HepG2 (cell line): ENCODE data around the gene MARCHF9. TPM values are rescaled to one million over a fixed set of nuclear protein-coding genes. Genes with fewer than 3 reads are reported as not detected.
A peak's percentile ranks its signal among the peaks of the same experiment; 100 is the strongest.

ENCODE experiments used
- ARHGAP35 ChIP-seq: sonication (generic); formaldehyde crosslinking; IDR thresholded peaks from 2 replicates; pipeline ENCODE4 v1.9.0; 2022; ENCODE audit warnings: mild to moderate bottlenecking, inconsistent platforms, moderate library complexity, missing genetic modification reagents, borderline replicate concordance
- BRCA1 ChIP-seq: sonication (generic); formaldehyde crosslinking; IDR thresholded peaks from 2 replicates; pipeline ENCODE4 v1.4.0; 2020; ENCODE audit warnings: missing genetic modification reagents
- CENPT ChIP-seq: sonication (generic); formaldehyde crosslinking; IDR thresholded peaks from 2 replicates; pipeline ENCODE4 v1.8.0; 2022; ENCODE audit warnings: low read depth, mild to moderate bottlenecking, moderate library complexity, missing genetic modification reagents
- KMT2B ChIP-seq: IDR thresholded peaks from 2 replicates; pipeline ENCODE4 v1.6.1; 2016; ENCODE audit warnings: missing genetic modification reagents, missing compliant biosample characterization
- MEIS1 ChIP-seq: sonication (generic); formaldehyde crosslinking; IDR thresholded peaks from 2 replicates; pipeline ENCODE4 v1.9.0; 2021; ENCODE audit warnings: mild to moderate bottlenecking, missing genetic modification reagents, moderate library complexity, borderline replicate concordance
- NCOR1 ChIP-seq: fragments of 200-600 bp; sonication (generic); IDR thresholded peaks from 2 replicates; pipeline ENCODE4 v1.7.0; 2017; ENCODE audit warnings: antibody characterized with exemption, low read length, borderline replicate concordance
- POGZ ChIP-seq: sonication (generic); formaldehyde crosslinking; IDR thresholded peaks from 2 replicates; pipeline ENCODE4 v1.4.0; 2020; ENCODE audit warnings: mild to moderate bottlenecking, missing genetic modification reagents
- TSC22D2 ChIP-seq: sonication (generic); formaldehyde crosslinking; IDR thresholded peaks from 2 replicates; pipeline ENCODE4 v1.5.1; 2020; ENCODE audit warnings: missing genetic modification reagents, mild to moderate bottlenecking, borderline replicate concordance
- ZNF274 ChIP-seq: sonication (generic); formaldehyde crosslinking; IDR thresholded peaks from 2 replicates; pipeline ENCODE4 v1.5.1; 2020; ENCODE audit warnings: mild to moderate bottlenecking, missing genetic modification reagents
- ZNF296 ChIP-seq: sonication (generic); formaldehyde crosslinking; conservative IDR thresholded peaks from 2 replicates; pipeline ENCODE4 v1.5.0; 2020; ENCODE audit warnings: mild to moderate bottlenecking, missing genetic modification reagents
- ZNF329 ChIP-seq: sonication (generic); formaldehyde crosslinking; IDR thresholded peaks from 2 replicates; pipeline ENCODE4 v1.9.0; 2021; ENCODE audit warnings: low read depth, mild to moderate bottlenecking, missing genetic modification reagents
- ZNF773 ChIP-seq: sonication (generic); formaldehyde crosslinking; IDR thresholded peaks from 2 replicates; pipeline ENCODE4 v1.4.0; 2020; ENCODE audit warnings: missing genetic modification reagents, borderline replicate concordance
- ZSCAN29 ChIP-seq: sonication (generic); formaldehyde crosslinking; conservative IDR thresholded peaks from 2 replicates; pipeline ENCODE4 v1.4.0; 2020; ENCODE audit warnings: mild to moderate bottlenecking, missing genetic modification reagents
- polyA plus RNA-seq, 8 experiments: library from polyadenylated mRNA; depleted of rRNA in 3 of 8; stranded (reverse) in 7 of 8; unstranded in 1 of 8; fragments of >200 nt; fragmentation: Illumina TruSeq in 4 of 8; extraction: Trizol in 4 of 8; gene quantifications; 2 replicates each; pipeline versions ENCODE4 v1.2.1 to v1.2.3, GENCODE V29; 2011 to 2016; ENCODE audit warnings: low read depth in 4 of 8, missing spikeins in 1 of 8, mixed read lengths in 1 of 8; ENCODE audit not compliant: insufficient read depth in 1 of 8
- total RNA-seq, 5 experiments: library from RNA; depleted of rRNA; stranded (reverse); fragments of >200 nt; fragmentation: Illumina TruSeq; extraction: Trizol; gene quantifications; 2 replicates each; pipeline ENCODE4 v1.2.3, GENCODE V29; 2016; ENCODE audit warnings: low read depth in 1 of 5
- TF ChIP-seq, protein P1 (sequence below): sonication (generic); formaldehyde crosslinking; conservative IDR thresholded peaks from 2 replicates; pipeline ENCODE4 v1.4.0; 2020; ENCODE audit warnings: mild to moderate bottlenecking, missing genetic modification reagents, moderate library complexity
- TF ChIP-seq, protein P2 (sequence below): IDR thresholded peaks from 2 replicates; pipeline ENCODE4 v1.6.1; 2016; ENCODE audit warnings: low read depth
- TF ChIP-seq, protein P3 (sequence below): IDR thresholded peaks from 2 replicates; pipeline ENCODE4 v1.6.1; 2016; ENCODE audit warnings: missing genetic modification reagents, missing compliant biosample characterization
- TF ChIP-seq, protein P4 (sequence below): sonication (generic); formaldehyde crosslinking; IDR thresholded peaks from 2 replicates; pipeline ENCODE4 v1.5.0; 2020; ENCODE audit warnings: mild to moderate bottlenecking, missing genetic modification reagents, moderate library complexity
- TF ChIP-seq, protein P5 (sequence below): sonication (generic); formaldehyde crosslinking; IDR thresholded peaks from 2 replicates; pipeline ENCODE4 v1.4.0; 2020; ENCODE audit warnings: missing genetic modification reagents

Gene MARCHF9
- total and polyA plus RNA-seq, 2 of the 13 experiments (the other 11 are each of a cell fraction or from before 2014, with no cell fraction given): 5.7 to 9.6 TPM

DNA sequence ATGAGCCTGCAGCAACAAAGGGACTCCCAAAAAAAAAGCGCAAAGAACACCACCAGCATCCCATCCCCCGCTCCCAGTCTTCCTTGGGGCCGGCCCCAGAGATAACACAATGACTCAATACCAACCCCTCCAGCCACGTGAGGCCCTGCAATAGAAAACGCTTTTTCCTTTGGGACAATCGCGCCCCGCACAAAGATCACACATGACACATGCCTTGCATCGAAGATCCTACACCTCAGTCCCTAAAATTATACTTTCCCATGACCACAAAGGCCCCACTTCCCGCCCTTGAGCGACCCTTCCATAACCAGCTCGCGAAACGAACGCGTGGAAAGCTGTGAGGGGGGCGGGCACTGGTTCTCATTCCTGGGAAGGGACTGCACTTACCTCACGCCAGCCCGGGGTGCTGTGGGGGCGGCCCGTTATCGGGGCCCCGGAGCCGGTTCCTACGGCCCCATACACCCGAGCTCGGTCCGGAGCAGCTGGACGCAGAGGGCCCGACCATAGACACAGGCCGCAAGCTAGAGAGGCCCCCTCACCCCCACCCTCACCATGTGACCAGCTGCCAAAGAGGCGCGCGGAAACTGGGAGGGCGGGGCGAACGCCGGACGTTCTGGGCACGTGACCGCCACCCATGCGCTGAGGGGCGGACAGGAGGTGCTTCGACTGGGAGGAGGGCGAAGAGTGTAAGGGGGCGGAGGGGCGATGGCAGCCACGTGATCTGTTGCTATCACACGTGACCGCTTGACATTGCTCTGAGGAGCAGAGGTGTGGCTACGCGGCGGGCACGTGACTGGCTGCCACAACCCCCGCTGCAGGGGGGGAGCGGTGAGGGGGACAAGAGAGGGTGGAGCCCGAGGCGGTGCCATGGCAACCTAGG lies 2.9 kb upstream of the MARCHF9 start, which contains the start of gene CDK4 (continued):
- TF ChIP-seq, protein P1, sequence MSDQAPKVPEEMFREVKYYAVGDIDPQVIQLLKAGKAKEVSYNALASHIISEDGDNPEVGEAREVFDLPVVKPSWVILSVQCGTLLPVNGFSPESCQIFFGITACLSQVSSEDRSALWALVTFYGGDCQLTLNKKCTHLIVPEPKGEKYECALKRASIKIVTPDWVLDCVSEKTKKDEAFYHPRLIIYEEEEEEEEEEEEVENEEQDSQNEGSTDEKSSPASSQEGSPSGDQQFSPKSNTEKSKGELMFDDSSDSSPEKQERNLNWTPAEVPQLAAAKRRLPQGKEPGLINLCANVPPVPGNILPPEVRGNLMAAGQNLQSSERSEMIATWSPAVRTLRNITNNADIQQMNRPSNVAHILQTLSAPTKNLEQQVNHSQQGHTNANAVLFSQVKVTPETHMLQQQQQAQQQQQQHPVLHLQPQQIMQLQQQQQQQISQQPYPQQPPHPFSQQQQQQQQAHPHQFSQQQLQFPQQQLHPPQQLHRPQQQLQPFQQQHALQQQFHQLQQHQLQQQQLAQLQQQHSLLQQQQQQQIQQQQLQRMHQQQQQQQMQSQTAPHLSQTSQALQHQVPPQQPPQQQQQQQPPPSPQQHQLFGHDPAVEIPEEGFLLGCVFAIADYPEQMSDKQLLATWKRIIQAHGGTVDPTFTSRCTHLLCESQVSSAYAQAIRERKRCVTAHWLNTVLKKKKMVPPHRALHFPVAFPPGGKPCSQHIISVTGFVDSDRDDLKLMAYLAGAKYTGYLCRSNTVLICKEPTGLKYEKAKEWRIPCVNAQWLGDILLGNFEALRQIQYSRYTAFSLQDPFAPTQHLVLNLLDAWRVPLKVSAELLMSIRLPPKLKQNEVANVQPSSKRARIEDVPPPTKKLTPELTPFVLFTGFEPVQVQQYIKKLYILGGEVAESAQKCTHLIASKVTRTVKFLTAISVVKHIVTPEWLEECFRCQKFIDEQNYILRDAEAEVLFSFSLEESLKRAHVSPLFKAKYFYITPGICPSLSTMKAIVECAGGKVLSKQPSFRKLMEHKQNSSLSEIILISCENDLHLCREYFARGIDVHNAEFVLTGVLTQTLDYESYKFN (CRISPR knock-in tag): peak; percentile 87
- TF ChIP-seq, protein P2, sequence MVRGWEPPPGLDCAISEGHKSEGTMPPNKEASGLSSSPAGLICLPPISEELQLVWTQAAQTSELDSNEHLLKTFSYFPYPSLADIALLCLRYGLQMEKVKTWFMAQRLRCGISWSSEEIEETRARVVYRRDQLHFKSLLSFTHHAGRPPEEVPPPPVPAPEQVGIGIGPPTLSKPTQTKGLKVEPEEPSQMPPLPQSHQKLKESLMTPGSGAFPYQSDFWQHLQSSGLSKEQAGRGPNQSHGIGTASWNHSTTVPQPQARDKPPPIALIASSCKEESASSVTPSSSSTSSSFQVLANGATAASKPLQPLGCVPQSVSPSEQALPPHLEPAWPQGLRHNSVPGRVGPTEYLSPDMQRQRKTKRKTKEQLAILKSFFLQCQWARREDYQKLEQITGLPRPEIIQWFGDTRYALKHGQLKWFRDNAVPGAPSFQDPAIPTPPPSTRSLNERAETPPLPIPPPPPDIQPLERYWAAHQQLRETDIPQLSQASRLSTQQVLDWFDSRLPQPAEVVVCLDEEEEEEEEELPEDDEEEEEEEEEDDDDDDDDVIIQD (CRISPR knock-in tag): no peak
- TF ChIP-seq, protein P3, sequence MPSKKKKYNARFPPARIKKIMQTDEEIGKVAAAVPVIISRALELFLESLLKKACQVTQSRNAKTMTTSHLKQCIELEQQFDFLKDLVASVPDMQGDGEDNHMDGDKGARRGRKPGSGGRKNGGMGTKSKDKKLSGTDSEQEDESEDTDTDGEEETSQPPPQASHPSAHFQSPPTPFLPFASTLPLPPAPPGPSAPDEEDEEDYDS: peak; percentile 87
- peak; percentile 74; the same call in 1 of the 2 replicates for TF ChIP-seq MEIS1 (CRISPR knock-in tag)
- peak; percentile 86 for TF ChIP-seq KMT2B (CRISPR knock-in tag)
- TF ChIP-seq ZNF329 (CRISPR knock-in tag): peak; percentile 53; the same call in 1 of the 2 replicates
- peak; percentile 96 for TF ChIP-seq ZNF274 (CRISPR knock-in tag)
- peak; percentile 81; the same call in 1 of the 2 replicates for TF ChIP-seq ARHGAP35 (CRISPR knock-in tag)
- peak; percentile 69; the same call in 1 of the 2 replicates for TF ChIP-seq NCOR1
- peak; percentile 73; the same call in 1 of the 2 replicates for TF ChIP-seq POGZ (CRISPR knock-in tag)
- TF ChIP-seq, protein P4, sequence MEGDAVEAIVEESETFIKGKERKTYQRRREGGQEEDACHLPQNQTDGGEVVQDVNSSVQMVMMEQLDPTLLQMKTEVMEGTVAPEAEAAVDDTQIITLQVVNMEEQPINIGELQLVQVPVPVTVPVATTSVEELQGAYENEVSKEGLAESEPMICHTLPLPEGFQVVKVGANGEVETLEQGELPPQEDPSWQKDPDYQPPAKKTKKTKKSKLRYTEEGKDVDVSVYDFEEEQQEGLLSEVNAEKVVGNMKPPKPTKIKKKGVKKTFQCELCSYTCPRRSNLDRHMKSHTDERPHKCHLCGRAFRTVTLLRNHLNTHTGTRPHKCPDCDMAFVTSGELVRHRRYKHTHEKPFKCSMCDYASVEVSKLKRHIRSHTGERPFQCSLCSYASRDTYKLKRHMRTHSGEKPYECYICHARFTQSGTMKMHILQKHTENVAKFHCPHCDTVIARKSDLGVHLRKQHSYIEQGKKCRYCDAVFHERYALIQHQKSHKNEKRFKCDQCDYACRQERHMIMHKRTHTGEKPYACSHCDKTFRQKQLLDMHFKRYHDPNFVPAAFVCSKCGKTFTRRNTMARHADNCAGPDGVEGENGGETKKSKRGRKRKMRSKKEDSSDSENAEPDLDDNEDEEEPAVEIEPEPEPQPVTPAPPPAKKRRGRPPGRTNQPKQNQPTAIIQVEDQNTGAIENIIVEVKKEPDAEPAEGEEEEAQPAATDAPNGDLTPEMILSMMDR: peak; percentile 32; the same call in 1 of the 2 replicates
- TF ChIP-seq TSC22D2: peak; percentile 80
- TF ChIP-seq ZNF296 (CRISPR knock-in tag): no peak
- no peak for TF ChIP-seq ZSCAN29 (CRISPR knock-in tag)
- TF ChIP-seq BRCA1: no peak
- 0 out of 2 replicates have a peak, but pooled peaks have one; percentile 74 for TF ChIP-seq ZNF773 (CRISPR knock-in tag)
- no peak for TF ChIP-seq CENPT (CRISPR knock-in tag)
- TF ChIP-seq, protein P5, sequence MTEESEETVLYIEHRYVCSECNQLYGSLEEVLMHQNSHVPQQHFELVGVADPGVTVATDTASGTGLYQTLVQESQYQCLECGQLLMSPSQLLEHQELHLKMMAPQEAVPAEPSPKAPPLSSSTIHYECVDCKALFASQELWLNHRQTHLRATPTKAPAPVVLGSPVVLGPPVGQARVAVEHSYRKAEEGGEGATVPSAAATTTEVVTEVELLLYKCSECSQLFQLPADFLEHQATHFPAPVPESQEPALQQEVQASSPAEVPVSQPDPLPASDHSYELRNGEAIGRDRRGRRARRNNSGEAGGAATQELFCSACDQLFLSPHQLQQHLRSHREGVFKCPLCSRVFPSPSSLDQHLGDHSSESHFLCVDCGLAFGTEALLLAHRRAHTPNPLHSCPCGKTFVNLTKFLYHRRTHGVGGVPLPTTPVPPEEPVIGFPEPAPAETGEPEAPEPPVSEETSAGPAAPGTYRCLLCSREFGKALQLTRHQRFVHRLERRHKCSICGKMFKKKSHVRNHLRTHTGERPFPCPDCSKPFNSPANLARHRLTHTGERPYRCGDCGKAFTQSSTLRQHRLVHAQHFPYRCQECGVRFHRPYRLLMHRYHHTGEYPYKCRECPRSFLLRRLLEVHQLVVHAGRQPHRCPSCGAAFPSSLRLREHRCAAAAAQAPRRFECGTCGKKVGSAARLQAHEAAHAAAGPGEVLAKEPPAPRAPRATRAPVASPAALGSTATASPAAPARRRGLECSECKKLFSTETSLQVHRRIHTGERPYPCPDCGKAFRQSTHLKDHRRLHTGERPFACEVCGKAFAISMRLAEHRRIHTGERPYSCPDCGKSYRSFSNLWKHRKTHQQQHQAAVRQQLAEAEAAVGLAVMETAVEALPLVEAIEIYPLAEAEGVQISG: peak; percentile 99
